ENCODE results near the gene ZNF775.

The ZNF775 gene

GRCh38 chr7:150374026-150374425, 5.1 kb upstream of the ZNF775 start:
- H3F3A ChIP-seq (ENCODE audit: control insufficient read depth, insufficient read depth) = peaks cover 31% of the 10 kb centered on the region
- no peaks in the 10 kb centered on the region for H3K9me2 ChIP-seq (replicated peaks; ENCODE audit: control insufficient read depth, low read length)
- H3K4me2 ChIP-seq (ENCODE audit: low read length) = no peak overlapping the region
- TF ChIP-seq CTCF (IDR thresholded peaks at IDR 0.05; ENCODE audit: low read depth, low read length, poor library complexity, severe bottlenecking) (no peak), EZH2phosphoT487 (IDR thresholded peaks at IDR 0.05; ENCODE audit: borderline replicate concordance, low read length) (no peak)
- H3K4me3 ChIP-seq (ENCODE audit: low read length) = no peak overlapping the region
- peaks cover 12% of the 10 kb centered on the region for H4K20me1 ChIP-seq (ENCODE audit: control insufficient read depth, insufficient read depth, low read depth, low read length)
- peaks cover 61% of the 10 kb centered on the region for H3K36me3 ChIP-seq (ENCODE audit: control insufficient read depth, low read length)
- no peaks in the 10 kb centered on the region for H3K9me3 ChIP-seq (ENCODE audit: control insufficient read depth, insufficient read depth, low read length)
- H3K79me2 ChIP-seq (ENCODE audit: control insufficient read depth, low read length) = peaks cover 57% of the 10 kb centered on the region
- no peaks in the 10 kb centered on the region for H3K27me3 ChIP-seq (ENCODE audit: control insufficient read depth, low read length)
- peaks cover 68% of the 10 kb centered on the region for H3K4me1 ChIP-seq (ENCODE audit: control insufficient read depth, low read length)
- no peak overlapping the region for H3K27ac ChIP-seq (ENCODE audit: low read depth, low read length)

- peaks cover 67% of the 10 kb centered on the region for H3K4me1 ChIP-seq (ENCODE audit: control insufficient read depth, low read length)
- no peak overlapping the region for H3K4me2 ChIP-seq (ENCODE audit: low read length)
Observed at GRCh38 chr7:150374472-150374871, 4.7 kb upstream of the ZNF775 start.

GRCh38 chr7:150375662-150376521, 3.2 kb upstream of the ZNF775 start:
- no peaks in the 10 kb centered on the region for H3K27me3 ChIP-seq (ENCODE audit: control insufficient read depth, low read length)
- peak overlapping the region; percentile 7; the same call in 1 of the 2 replicates for H3K4me2 ChIP-seq (ENCODE audit: low read length)
- peaks cover 55% of the 10 kb centered on the region for H3K79me2 ChIP-seq (ENCODE audit: control insufficient read depth, low read length)
- H3K36me3 ChIP-seq (ENCODE audit: control insufficient read depth, low read length) = peaks cover 42% of the 10 kb centered on the region
- H3K4me1 ChIP-seq (ENCODE audit: control insufficient read depth, low read length) = peaks cover 65% of the 10 kb centered on the region
- peaks cover 39% of the 10 kb centered on the region for H3F3A ChIP-seq (ENCODE audit: control insufficient read depth, insufficient read depth)
- no peaks in the 10 kb centered on the region for H3K9me3 ChIP-seq (ENCODE audit: control insufficient read depth, insufficient read depth, low read length)
- H3K9me2 ChIP-seq (replicated peaks; ENCODE audit: control insufficient read depth, low read length) = no peaks in the 10 kb centered on the region
- H3K4me3 ChIP-seq (ENCODE audit: low read length) = no peak overlapping the region
- peaks cover 8% of the 10 kb centered on the region for H4K20me1 ChIP-seq (ENCODE audit: control insufficient read depth, insufficient read depth, low read depth, low read length)
- TF ChIP-seq EZH2phosphoT487 (IDR thresholded peaks at IDR 0.05; ENCODE audit: borderline replicate concordance, low read length) (no peak), CTCF (IDR thresholded peaks at IDR 0.05; ENCODE audit: low read depth, low read length, poor library complexity, severe bottlenecking) (no peak)
- peak overlapping the region; percentile 81 for H3K27ac ChIP-seq (ENCODE audit: low read depth, low read length)

More at GRCh38 chr7:150374472-150374871, 4.7 kb upstream of the ZNF775 start:
- H3K9me2 ChIP-seq (replicated peaks; ENCODE audit: control insufficient read depth, low read length) = no peaks in the 10 kb centered on the region
- H3K27me3 ChIP-seq (ENCODE audit: control insufficient read depth, low read length) = no peaks in the 10 kb centered on the region
- peaks cover 56% of the 10 kb centered on the region for H3K36me3 ChIP-seq (ENCODE audit: control insufficient read depth, low read length)
- peaks cover 55% of the 10 kb centered on the region for H3K79me2 ChIP-seq (ENCODE audit: control insufficient read depth, low read length)
- H3K9me3 ChIP-seq (ENCODE audit: control insufficient read depth, insufficient read depth, low read length) = no peaks in the 10 kb centered on the region
- H3K27ac ChIP-seq (ENCODE audit: low read depth, low read length) = no peak overlapping the region
- TF ChIP-seq EZH2phosphoT487 (IDR thresholded peaks at IDR 0.05; ENCODE audit: borderline replicate concordance, low read length) = no peak
- peaks cover 12% of the 10 kb centered on the region for H4K20me1 ChIP-seq (ENCODE audit: control insufficient read depth, insufficient read depth, low read depth, low read length)
- peaks cover 31% of the 10 kb centered on the region for H3F3A ChIP-seq (ENCODE audit: control insufficient read depth, insufficient read depth)
- H3K4me3 ChIP-seq (ENCODE audit: low read length) = no peak overlapping the region

GRCh38 chr7:150376560-150376959, 2.6 kb upstream of the ZNF775 start:
- H3F3A ChIP-seq (ENCODE audit: control insufficient read depth, insufficient read depth) = peaks cover 39% of the 10 kb centered on the region
- peak overlapping the region; percentile 81 for H3K27ac ChIP-seq (ENCODE audit: low read depth, low read length)
- H3K4me2 ChIP-seq (ENCODE audit: low read length) = peak overlapping the region; percentile 4; the same call in 1 of the 2 replicates

More at GRCh38 chr7:150376560-150376959, 2.6 kb upstream of the ZNF775 start:
- Histone ChIP-seq H3K4me3 (ENCODE audit: low read length) (no peak overlapping the region), H3K36me3 (ENCODE audit: control insufficient read depth, low read length) (peaks cover 35% of the 10 kb centered on the region), H3K79me2 (ENCODE audit: control insufficient read depth, low read length) (peaks cover 53% of the 10 kb centered on the region), H4K20me1 (ENCODE audit: control insufficient read depth, insufficient read depth, low read depth, low read length) (0 out of 2 replicates have a peak, but pooled peaks cover 5% of the 10 kb centered on the region), H3K4me1 (ENCODE audit: control insufficient read depth, low read length) (peaks cover 71% of the 10 kb centered on the region), H3K9me3 (ENCODE audit: control insufficient read depth, insufficient read depth, low read length) (no peaks in the 10 kb centered on the region), H3K27me3 (ENCODE audit: control insufficient read depth, low read length) (no peaks in the 10 kb centered on the region), H3K9me2 (replicated peaks; ENCODE audit: control insufficient read depth, low read length) (no peaks in the 10 kb centered on the region)
- no peak for TF ChIP-seq EZH2phosphoT487 (IDR thresholded peaks at IDR 0.05; ENCODE audit: borderline replicate concordance, low read length)
- no peak for TF ChIP-seq CTCF (IDR thresholded peaks at IDR 0.05; ENCODE audit: low read depth, low read length, poor library complexity, severe bottlenecking)

Measured in DOHH2 (cell line).